Prostate gland (tissue), 2 donors: ENCODE data around the gene PRSS33.

ENCODE experiments used
- CTCF ChIP-seq, 4 experiments: fragments of 200-600 bp in 2 of 4; fragments of 450-650 bp in 2 of 4; sonication (generic) in 2 of 4; IDR thresholded peaks; 1 replicate in 3 of 4; 2 replicates in 1 of 4; pipeline ENCODE4 v1.5.1; 2016 to 2019; ENCODE audit warnings: antibody characterized with exemption in 4 of 4, mild to moderate bottlenecking in 2 of 4, moderate library complexity in 2 of 4
- POLR2A ChIP-seq: fragments of 450-650 bp; IDR thresholded peaks from one replicate; pipeline ENCODE4 v1.6.1; 2016; ENCODE audit warnings: antibody characterized with exemption, mild to moderate bottlenecking
- POLR2AphosphoS5 ChIP-seq: sonication (generic); formaldehyde crosslinking; IDR thresholded peaks from one replicate; pipeline ENCODE4 v1.6.1; 2017; ENCODE audit warnings: antibody characterized with exemption

DNA sequence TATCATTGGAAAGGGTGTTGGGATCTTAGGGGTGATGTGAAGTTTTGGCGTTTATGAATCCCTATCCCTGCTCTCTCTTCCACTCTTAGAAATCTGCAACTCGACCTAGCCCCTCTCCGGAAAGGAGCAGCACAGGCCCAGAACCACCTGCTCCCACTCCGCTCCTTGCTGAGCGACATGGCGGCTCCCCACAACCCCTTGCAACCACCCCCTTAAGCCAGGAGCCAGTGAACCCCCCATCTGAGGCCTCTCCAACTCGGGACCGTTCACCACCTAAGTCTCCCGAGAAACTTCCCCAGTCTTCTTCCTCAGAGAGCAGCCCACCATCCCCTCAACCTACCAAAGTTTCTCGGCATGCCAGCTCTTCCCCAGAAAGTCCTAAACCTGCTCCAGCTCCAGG is 25.9 kb downstream of the PRSS33 start:
- TF ChIP-seq POLR2A (no peak), POLR2AphosphoS5 (no peak), CTCF (IDR thresholded peaks at IDR 0.05) (no peak)
